GM18517 (cell line): ENCODE results near the gene MND1.

ENCODE experiments used
- ATAC-seq: cut with Tn5 transposase; IDR thresholded peaks from one replicate; pipeline ENCODE4 v1.9.1; 2021; ENCODE audit warnings: mild to moderate bottlenecking, moderate library complexity; ENCODE audit not compliant: unreplicated experiment

MND1 gene

GRCh38 chr4:153346031-153346430 is 1.5 kb downstream of the MND1 start:
- ATAC-seq: no peak

- ATAC-seq: no peak
These were observed 2.1 kb downstream of the MND1 start for GRCh38 chr4:153346563-153346962.

DNA sequence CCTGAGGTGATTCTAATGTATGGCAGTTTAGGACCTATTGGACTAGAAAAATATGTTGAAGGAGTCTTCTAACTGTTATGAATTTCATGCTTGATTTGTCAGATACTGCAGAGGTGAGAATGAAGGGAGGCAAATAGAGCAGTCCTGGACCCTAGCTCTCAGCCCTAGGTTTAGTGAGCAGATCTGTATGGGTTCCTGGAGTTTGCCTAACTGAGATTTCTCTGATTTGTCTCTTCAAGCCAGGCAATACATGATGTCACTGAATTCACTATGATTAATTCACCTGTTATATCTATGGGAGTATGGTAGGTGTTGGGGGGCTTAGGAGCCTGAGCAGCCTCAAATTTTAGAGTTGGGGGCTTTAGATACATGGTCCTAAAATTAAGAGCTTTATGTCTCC is 2.6 kb downstream of the MND1 start:
- ATAC-seq: no peak

DNA sequence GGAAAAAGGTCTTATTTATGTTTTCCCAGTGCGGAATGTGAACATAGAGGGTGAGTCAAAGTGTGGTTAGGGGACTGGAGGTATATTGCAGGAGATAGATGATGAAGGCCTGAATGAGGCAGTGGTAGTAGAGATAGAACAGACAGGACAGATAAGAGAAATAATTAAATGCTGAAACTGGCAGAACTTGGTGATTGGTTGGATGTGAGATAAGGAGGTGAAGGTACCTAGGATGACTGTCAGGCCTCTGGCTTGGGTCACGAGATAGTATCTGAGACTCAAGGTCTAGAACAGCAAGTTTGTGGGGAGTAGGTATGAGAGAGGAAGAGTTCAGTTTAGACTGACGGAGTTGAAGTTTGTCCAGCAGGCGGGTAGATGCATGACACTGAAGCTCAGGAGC is 3.5 kb downstream of the MND1 start:
- ATAC-seq: no peak

GRCh38 chr4:153349206-153349805 is 4.8 kb downstream of the MND1 start:
- no peak for ATAC-seq

DNA sequence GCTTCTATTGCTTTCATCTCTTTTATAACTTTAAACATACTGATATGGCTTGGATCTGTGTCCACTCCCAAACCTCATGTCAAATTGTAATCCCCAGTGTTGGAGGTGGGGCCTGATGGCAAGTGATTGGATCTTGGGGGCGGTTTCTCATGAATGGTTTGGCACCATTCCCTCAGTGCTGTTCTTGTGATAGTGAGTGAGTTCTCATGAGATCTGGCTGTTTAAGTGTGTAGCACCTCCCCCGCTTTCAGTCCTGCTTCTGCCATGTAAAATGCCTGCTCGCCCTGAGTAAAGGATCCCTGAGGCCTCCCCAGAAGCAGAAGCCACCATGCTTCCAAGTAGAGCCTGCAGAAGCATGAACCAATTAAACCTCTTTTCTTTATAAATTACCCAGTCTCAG is 17.7 kb downstream of the MND1 start:
- no peak for ATAC-seq

GRCh38 chr4:153364061-153364460 is 19.6 kb downstream of the MND1 start:
- no peak for ATAC-seq

DNA sequence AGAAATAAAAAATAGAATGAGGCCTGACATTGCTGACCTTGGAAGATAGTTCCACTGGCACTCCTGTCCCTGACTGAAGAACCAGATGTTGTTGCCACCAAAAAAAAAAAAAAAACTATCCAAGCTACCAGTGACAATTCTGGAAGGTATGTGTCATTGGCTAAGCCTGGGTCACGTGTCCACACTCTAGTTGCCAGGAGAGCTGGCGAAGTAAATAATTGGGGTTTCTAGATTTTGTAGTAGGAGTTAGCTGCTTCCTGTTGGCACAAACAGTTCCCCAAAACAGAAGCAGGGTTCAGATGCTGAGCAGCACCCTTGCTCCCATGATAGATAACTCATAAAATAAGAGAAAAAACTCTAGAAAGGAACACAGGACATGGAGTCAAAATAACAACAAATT is 20.5 kb downstream of the MND1 start:
- ATAC-seq: no peak

DNA sequence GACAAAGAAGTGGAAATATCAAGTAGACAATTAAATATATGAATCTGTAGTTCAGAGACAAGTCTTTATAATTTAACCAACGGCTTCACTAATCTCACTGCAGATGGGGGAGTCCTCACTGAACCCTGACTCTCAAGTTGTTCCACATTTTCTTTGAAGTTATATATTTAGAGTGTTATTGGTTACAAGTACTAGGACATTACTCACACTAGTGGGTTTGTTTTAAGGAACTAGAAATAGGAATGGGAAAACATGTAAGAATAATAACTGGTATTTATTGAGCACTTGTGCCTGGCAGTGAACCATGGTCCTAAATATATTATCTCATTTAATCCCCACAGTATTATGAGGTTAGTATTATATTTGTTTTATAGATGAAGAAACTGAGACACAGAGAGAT is 22.0 kb downstream of the MND1 start:
- ATAC-seq: no peak

- no peak for ATAC-seq
These were observed 22.6 kb downstream of the MND1 start for GRCh38 chr4:153367092-153367491.

DNA sequence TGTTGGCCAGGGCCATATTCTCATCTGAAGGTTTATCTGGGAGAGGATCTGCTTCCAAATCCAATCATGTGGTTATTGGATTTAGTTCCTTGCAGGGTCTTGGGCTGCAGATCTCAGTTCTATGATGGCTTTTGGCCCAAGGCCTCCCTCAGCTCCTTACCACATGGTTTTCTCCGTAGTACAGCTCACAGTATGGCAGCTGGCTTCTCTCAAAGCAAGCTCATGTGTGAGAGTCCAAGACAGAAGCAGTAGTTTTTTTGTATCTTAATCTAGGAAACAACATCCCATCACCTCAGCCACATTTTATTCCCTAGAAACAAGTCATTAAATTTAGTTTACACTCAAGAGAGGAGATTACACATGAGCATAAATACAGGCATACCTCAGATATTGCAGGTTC is 24.5 kb downstream of the MND1 start:
- no peak for ATAC-seq

DNA sequence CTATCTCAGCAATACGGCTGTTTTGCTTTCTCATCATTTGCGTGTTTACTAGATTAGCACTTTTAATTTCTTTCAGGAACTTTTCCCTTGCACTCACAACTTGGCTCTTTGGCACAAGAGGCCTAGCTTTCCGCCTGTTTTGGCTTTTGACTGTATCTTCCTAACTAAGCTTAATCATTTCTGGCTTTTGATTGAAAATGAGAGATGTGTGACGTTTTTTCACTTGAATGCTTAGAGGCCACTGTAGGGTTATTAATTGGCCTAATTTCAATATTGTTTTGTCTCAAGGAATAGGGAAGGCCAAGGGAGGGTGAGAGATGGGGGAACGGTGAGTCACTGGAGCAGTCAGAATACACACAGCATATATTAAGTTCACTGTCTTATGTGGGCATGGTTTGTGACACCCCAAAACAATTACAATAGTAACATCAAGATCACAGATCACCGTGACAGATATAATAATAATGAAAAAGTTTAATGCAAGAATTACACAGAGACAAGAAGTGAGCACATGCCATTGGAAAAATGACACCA is 27.3 kb downstream of the MND1 start:
- no peak for ATAC-seq

- ATAC-seq: no peak
These were observed 28.6 kb downstream of the MND1 start for GRCh38 chr4:153372967-153373562.

DNA sequence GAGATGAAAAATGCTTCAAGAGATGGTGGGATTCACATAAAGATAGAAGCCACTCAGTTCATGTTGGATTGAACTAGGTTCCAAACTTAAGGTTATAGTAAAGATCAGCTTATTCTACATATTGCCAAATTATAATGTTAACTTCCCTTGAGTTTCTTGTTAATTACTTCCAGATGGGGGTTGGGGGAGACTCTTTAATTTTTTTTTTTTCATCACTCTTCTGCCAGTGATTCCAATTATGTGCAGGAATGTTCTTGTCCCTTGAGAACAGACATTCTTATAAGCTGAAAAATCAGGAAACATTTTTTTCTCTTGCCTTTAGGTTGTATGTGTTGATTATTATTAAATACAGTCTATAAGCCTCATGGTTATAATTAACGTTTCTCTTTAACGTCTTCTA is 30.0 kb downstream of the MND1 start:
- no peak for ATAC-seq

DNA sequence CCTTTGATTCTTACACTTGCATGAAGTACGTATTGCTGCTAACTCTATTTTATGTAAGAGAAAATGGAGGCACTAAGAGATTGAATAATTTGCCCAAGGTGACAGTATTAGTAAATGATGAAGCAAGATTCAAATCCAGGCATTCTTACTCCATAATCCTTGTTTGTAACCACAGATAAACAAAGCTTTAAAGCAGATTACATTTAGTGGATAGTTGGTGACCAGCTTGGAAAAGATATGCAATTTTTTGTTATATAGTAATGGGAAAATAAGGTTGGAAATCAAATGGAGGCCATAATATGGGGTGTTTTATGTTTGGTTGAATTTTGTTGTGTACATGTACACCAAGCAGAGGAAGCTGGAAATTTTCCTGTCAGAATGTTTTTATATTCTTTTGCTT is 30.8 kb downstream of the MND1 start:
- no peak for ATAC-seq

GRCh38 chr4:153383131-153383530 is 38.6 kb downstream of the MND1 start:
- no peak for ATAC-seq

DNA sequence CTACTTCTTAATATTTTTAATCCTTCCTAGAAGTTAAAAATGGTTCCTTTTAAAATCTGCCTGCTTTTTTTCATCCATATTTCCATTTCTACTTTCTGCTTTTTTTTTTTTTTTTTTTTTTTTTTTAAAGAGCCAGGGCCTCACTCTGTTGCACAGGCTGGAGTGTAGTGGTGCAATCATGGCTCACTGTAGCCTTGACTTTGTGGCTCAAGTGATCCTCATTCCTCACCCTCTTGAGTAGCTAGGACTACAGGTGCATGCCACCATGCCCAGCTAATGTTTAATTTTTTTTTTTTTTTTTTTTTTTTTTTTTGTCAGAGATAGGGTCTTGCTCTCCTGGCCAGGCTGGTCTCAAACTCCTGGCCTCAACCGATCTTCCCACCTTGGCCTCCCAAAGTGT is 39.7 kb downstream of the MND1 start:
- ATAC-seq: no peak

GRCh38 chr4:153385784-153386183 is 41.3 kb downstream of the MND1 start:
- no peak for ATAC-seq

GRCh38 chr4:153387981-153388380 is 43.5 kb downstream of the MND1 start:
- ATAC-seq: no peak

GRCh38 chr4:153393397-153393796 is 48.9 kb downstream of the MND1 start:
- no peak for ATAC-seq

- ATAC-seq: no peak
These were observed 50.5 kb downstream of the MND1 start for GRCh38 chr4:153394945-153395344.

- no peak for ATAC-seq
These were observed 54.2 kb downstream of the MND1 start for GRCh38 chr4:153398713-153399112.

- no peak for ATAC-seq
These were observed 54.9 kb downstream of the MND1 start for GRCh38 chr4:153399358-153399757.
